Activated CD4-positive, CD25-positive, alpha-beta regulatory T cell treated with anti-CD3 and anti-CD28 coated beads, Interleukin-2, amount 50 U/mL, for 16 hours (primary cell): ENCODE data around the gene GVQW3.

Experiments
- DNase-seq: peaks from one replicate; pipeline ENCODE4 v3.0.0-alpha.2; 2020; ENCODE audit warnings: low read depth, low spot score

GVQW3 gene

GRCh38 chr11:76445121-76446084 lies 64.3 kb downstream of the GVQW3 start:
- peak; percentile 21 for DNase-seq

GRCh38 chr11:76448506-76448905 lies 67.4 kb downstream of the GVQW3 start:
- no peak for DNase-seq

GRCh38 chr11:76453248-76453647 lies 72.1 kb downstream of the GVQW3 start:
- no peak for DNase-seq

- no peak for DNase-seq
These were observed 74.2 kb downstream of the GVQW3 start for GRCh38 chr11:76455331-76455730.

- DNase-seq, result no peak
These were observed 74.8 kb downstream of the GVQW3 start for GRCh38 chr11:76455931-76456330.

GRCh38 chr11:76456571-76456970 lies 75.4 kb downstream of the GVQW3 start:
- DNase-seq, result no peak
